GM12801 (cell line): ENCODE results near the gene ZNF546.

ENCODE experiments used
- TF ChIP-seq, protein P1 (sequence below): IDR thresholded peaks from one replicate; pipeline ENCODE4 v1.5.1; 2011; ENCODE audit warnings: control low read depth; ENCODE audit not compliant: insufficient read length; ENCODE audit errors: extremely low read depth

The ZNF546 gene

DNA sequence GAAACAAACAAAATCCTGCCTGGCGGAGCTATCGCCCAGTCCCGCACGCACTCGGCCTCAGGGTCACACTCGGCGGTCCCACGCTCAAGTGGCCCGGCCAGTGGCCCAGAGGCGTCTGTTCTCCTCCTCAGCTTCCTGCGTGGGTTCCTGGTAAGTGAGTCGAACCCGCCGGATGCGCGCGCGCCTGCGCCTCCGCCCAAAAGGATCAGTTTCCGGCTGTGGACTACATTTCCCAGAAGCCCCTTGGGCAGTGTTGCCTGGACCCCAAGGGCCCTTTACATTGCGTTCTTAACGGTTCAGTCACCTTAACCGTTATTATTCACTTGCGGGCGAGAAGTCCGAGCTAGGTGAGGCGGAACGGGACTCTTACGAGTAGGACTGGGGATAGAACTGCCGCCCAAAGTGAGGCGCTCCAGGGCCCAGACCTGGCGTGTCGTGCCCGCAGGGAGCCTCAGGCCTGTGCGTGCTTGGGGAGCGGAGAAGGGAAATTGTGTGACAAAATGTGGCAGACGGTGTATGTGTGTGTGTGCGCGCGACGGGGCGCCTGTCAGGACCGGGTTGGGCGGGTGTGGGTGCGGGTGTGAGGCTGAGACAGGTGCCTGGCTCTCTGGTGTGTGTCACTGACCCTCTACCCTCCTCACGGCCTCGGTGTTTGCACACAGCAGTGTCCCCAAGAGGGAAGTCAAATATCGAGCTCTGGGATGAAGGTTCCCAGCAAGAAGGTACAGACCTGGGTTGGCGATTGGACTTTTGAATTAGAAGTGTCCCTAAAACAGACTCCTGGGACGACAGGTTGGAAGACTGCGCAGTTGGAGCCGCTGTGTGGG, at the start of gene ZNF546:
ZNF546 (plus strand) TSS at position 250 of the 827 bp plus-strand sequence. CDS start 1,267 bp downstream, outside the sequence.
- TF ChIP-seq, protein P1, sequence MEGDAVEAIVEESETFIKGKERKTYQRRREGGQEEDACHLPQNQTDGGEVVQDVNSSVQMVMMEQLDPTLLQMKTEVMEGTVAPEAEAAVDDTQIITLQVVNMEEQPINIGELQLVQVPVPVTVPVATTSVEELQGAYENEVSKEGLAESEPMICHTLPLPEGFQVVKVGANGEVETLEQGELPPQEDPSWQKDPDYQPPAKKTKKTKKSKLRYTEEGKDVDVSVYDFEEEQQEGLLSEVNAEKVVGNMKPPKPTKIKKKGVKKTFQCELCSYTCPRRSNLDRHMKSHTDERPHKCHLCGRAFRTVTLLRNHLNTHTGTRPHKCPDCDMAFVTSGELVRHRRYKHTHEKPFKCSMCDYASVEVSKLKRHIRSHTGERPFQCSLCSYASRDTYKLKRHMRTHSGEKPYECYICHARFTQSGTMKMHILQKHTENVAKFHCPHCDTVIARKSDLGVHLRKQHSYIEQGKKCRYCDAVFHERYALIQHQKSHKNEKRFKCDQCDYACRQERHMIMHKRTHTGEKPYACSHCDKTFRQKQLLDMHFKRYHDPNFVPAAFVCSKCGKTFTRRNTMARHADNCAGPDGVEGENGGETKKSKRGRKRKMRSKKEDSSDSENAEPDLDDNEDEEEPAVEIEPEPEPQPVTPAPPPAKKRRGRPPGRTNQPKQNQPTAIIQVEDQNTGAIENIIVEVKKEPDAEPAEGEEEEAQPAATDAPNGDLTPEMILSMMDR: no peak

DNA sequence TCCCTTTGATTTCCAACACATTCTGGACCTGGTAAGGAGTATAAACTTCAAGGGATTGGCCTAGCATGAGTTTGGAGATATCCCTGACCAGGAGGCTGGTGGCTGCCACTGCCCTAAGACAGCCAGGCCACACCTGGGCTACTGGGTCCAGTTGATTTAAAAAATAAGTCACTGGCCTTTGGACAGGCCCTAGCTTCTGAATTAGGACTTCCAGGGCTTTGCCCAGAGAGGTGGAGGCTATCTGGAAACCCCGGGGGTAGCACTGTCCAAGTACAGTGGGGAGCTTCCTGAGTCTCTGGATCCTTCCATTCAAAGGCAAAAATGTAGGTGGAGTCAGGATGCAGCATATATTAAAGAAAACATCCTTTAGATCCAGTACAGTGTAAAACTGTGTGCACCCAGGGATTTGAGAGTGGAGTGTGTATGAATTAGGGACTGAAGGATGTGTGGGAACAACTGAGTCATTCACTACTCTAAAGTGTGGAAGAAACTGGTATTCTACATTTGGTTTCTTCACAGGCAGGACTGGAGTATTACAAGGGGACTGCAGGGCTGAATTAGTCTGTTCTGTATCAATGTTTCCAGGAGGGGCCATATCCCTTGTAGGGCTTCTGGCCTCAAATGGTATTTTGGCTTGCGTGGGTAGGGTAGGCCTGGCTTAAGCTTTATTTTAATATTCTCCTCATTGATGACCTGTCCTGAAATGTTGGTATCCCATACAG, 47.7 kb upstream of the ZNF546 start:
- TF ChIP-seq, protein P1: no peak

DNA sequence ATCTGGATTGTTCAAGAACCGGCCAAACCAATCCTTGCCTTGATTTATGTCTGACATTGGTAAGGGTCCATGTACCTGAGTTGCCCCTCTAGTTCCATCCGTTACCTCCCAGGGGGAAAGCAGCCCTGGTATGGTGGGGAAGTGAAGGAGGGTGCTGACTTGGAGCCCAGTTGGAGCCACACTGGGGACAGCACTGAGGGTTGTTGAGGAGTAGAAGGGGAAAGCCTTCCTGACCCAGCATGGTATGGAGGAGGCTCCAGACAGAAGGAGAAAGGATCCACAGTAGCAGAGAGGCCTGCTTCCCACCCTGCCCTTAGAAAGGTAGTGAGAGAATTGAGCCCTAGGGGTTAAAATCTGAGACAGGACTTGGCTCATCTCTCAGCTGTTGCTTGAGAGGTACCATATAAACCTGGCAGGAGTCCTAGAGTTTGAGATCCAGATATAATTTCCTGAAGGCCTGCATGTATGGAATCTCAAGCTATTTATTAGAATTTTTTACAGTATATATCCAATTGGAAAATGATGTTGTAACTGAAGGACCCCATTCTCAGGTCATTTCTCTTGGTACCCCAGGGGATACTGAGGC, 45.7 kb upstream of the ZNF546 start:
- TF ChIP-seq, protein P1: no peak

DNA sequence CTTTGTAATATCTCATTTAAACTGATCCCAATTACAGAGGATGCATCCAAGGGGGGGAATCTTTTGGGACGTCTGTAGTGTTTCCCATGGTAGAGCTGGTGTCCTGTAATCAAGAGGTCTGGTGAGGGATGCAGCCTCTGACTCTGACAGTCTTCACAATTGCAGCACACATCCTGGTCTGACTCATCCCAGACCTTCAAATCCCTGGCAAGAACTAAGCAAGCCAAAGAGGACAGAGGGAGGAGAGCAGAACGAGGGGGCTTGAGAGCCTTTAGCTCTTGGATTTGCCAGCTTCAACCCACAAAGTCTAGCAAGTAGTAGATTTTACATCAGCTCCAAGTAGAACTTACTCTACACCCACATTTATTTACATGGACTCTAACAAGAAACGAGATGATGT, 45.2 kb upstream of the ZNF546 start:
- TF ChIP-seq, protein P1: no peak

DNA sequence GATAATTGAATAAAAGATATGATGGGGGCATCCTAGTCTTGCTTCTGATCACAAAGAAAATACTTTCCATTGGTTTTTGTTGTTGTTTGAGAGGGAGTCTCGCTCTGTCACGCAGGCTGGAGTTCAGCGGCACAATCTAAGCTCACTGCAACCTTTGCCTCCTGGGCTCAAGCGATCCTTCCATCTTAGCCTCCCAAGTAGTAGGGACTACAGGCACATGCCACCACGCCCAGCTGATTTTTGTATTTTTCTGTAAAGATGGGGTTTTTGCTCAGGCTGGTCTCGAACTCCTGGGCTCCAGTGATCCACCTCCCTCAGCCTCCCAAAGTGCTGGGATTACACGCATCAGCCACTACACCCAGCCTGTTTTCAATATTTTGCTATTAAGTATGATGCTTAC, 42.9 kb upstream of the ZNF546 start:
- TF ChIP-seq, protein P1: no peak

DNA sequence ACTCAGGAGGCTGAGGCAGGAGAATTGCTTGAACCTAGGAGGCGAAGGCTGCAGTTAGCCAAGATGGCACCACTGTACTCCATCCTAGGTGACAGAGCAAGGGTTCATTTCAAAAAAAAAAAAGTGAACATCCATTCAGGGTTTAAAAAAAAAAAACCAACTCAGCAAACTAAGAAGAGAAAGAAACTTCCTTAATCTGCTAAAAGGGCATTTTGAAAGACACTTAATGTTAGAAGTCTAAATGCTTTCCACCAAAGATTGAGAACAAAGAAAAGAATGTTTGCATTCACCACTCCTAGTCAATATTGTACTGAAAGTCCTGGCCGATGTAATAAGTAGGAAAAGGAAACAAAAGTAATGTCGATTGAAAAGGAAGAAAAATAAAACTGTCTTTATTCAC, 33.0 kb upstream of the ZNF546 start:
- TF ChIP-seq, protein P1: no peak

DNA sequence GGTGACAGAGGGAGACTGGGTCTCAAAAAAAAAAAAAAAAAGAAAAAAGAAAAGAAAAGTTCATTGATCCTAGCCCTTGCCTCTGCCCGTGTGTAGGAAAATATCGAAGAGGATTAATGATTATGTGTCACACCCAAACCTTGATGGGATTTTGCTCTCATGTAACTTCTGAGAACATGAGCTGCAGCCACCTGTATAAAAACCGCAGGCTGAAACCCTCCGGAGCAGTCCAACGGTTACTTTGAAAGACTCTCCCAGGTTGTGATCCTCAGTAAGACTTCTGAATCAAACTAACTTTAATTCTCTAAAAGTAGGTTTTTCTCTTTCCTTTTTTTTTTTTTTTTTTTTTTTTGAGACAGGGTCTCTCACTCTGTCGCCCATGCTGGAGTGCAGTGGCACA, 30.2 kb upstream of the ZNF546 start:
- TF ChIP-seq, protein P1: no peak
